H1 (cell line): ENCODE measurements around the gene CSN3. TPM values are rescaled to one million over a fixed set of nuclear protein-coding genes. Genes with fewer than 3 reads are reported as not detected.

Experiments
- CTCF ChIA-PET: fragments of 300-600 bp; sonication (Branson Sonifier 250); formaldehyde crosslinking; loops from one replicate; lab custom pipeline; 2021; ENCODE audit not compliant: partially characterized antibody; lab: Charles Lee
- POLR2A ChIA-PET: fragments of 300-600 bp; sonication (Branson Sonifier 250); formaldehyde crosslinking; loops from one replicate; lab custom pipeline; 2021; ENCODE audit warnings: inconsistent platforms; ENCODE audit not compliant: partially characterized antibody; lab: Charles Lee
- DNase-seq, 2 experiments: peaks; one replicate each; pipeline versions ENCODE4 v3.0.0 to v3.0.0-alpha.2; 2010 to 2022; ENCODE audit warnings: low spot score in 2 of 2, low read depth in 1 of 2, mixed read lengths in 1 of 2
- FAIRE-seq: peaks from 2 replicates; lab custom pipeline; 2011; peaks lifted over from hg19 to GRCh38; lab: Jason Lieb, UNC
- H2AFZ ChIP-seq: 2 replicates; pipeline ENCODE4 v1.8.1; 2012; ENCODE audit warnings: low read length, inconsistent platforms
- H2AK5ac ChIP-seq: 2 replicates; pipeline ENCODE4 v1.6.1; 2013; ENCODE audit warnings: low read depth, low read length
- H2BK120ac ChIP-seq: replicated peaks from 2 replicates; pipeline ENCODE3; 2013; ENCODE audit warnings: low read depth, low read length, inconsistent platforms
- H2BK12ac ChIP-seq: 2 replicates; pipeline ENCODE4 v1.6.1; 2013; ENCODE audit warnings: low read depth, low read length
- H2BK15ac ChIP-seq: 2 replicates; pipeline ENCODE4 v1.6.1; 2013; ENCODE audit warnings: low read length
- H2BK20ac ChIP-seq: 2 replicates; pipeline ENCODE4 v1.6.1; 2013; ENCODE audit warnings: low read length
- H2BK5ac ChIP-seq: 2 replicates; pipeline ENCODE4 v1.6.1; 2013; ENCODE audit warnings: low read depth, low read length
- H3K14ac ChIP-seq: 2 replicates; pipeline ENCODE4 v1.6.1; 2013; ENCODE audit warnings: inconsistent platforms; ENCODE audit not compliant: insufficient read length
- H3K18ac ChIP-seq: 2 replicates; pipeline ENCODE4 v1.6.1; 2013; ENCODE audit warnings: low read length; ENCODE audit errors: extremely low read depth
- H3K23ac ChIP-seq: 2 replicates; pipeline ENCODE4 v1.6.1; 2013; ENCODE audit warnings: inconsistent platforms; ENCODE audit not compliant: insufficient read length
- H3K23me2 ChIP-seq: 2 replicates; pipeline ENCODE4 v1.6.1; 2013; ENCODE audit warnings: low read depth, low read length
- H3K27ac ChIP-seq: 2 replicates; pipeline ENCODE4 v1.6.1; 2011; ENCODE audit warnings: low read depth, low read length, inconsistent platforms
- H3K27me3 ChIP-seq, 4 experiments: replicated peaks in 1 of 4; 1 replicate in 1 of 4; 2 replicates in 3 of 4; pipeline versions ENCODE4 v1.6.1 to v1.8.1; 2011 to 2013; ENCODE audit warnings: low read length in 3 of 4, mild to moderate bottlenecking in 3 of 4, inconsistent platforms in 2 of 4, mixed read lengths in 2 of 4, moderate library complexity in 1 of 4; ENCODE audit not compliant: control insufficient read depth in 3 of 4, insufficient read depth in 3 of 4; ENCODE audit errors: extremely low read depth in 1 of 4
- H3K36me3 ChIP-seq, 4 experiments: 2 replicates each; pipeline versions ENCODE4 v1.6.1 to v1.8.1; 2011 to 2013; ENCODE audit warnings: mild to moderate bottlenecking in 4 of 4, low read length in 3 of 4, moderate library complexity in 2 of 4, control low read depth in 1 of 4, inconsistent platforms in 1 of 4; ENCODE audit not compliant: insufficient read depth in 4 of 4, control insufficient read depth in 2 of 4
- H3K4ac ChIP-seq: replicated peaks from 2 replicates; pipeline ENCODE3; 2013; ENCODE audit warnings: low read length, low read depth, mixed read lengths, inconsistent platforms; ENCODE audit not compliant: insufficient read length
- H3K4me1 ChIP-seq, 4 experiments: replicated peaks in 1 of 4; 1 replicate in 1 of 4; 2 replicates in 3 of 4; pipeline versions ENCODE4 v1.6.1 to v1.8.1; 2011 to 2013; ENCODE audit warnings: low read length in 3 of 4, inconsistent platforms in 2 of 4, mixed read lengths in 1 of 4; ENCODE audit not compliant: insufficient read depth in 4 of 4, control insufficient read depth in 3 of 4
- H3K4me2 ChIP-seq, 2 experiments: 2 replicates each; pipeline versions ENCODE4 v1.6.1 to v1.8.1; 2011 to 2013; ENCODE audit warnings: low read depth in 2 of 2, low read length in 2 of 2, control low read depth in 1 of 2, inconsistent platforms in 1 of 2, mild to moderate bottlenecking in 1 of 2; ENCODE audit not compliant: insufficient read depth in 1 of 2
- H3K4me3 ChIP-seq, 4 experiments: fragments of 200-600, 300-600 bp in 1 of 4; sonication (generic), shearing (Covaris generic), sonication (Bioruptor Twin) in 1 of 4; 2 replicates each; pipeline versions ENCODE4 v1.5.1 to v1.8.1; 2011 to 2016; ENCODE audit warnings: low read length in 4 of 4, low read depth in 3 of 4, control low read depth in 2 of 4, inconsistent platforms in 2 of 4, mild to moderate bottlenecking in 2 of 4, mixed read lengths in 1 of 4, moderate library complexity in 1 of 4; ENCODE audit not compliant: insufficient read depth in 2 of 4; ENCODE audit errors: extremely low read depth in 1 of 4
- H3K56ac ChIP-seq: replicated peaks from 2 replicates; pipeline ENCODE3; 2013; ENCODE audit warnings: low read depth, mild to moderate bottlenecking, mixed read lengths, low read length, inconsistent platforms; ENCODE audit not compliant: insufficient read length
- H3K79me1 ChIP-seq: 2 replicates; pipeline ENCODE4 v1.6.1; 2013; ENCODE audit warnings: low read depth, low read length, control low read depth
- H3K79me2 ChIP-seq, 2 experiments: 2 replicates each; pipeline versions ENCODE4 v1.6.1 to v1.8.1; 2012 to 2013; ENCODE audit warnings: low read length in 2 of 2, mild to moderate bottlenecking in 2 of 2, inconsistent platforms in 1 of 2; ENCODE audit not compliant: insufficient read depth in 2 of 2, control insufficient read depth in 1 of 2
- H3K9ac ChIP-seq, 4 experiments: replicated peaks in 1 of 4; 1 replicate in 1 of 4; 2 replicates in 3 of 4; pipeline versions ENCODE4 v1.6.1 to v1.8.1; 2011 to 2013; ENCODE audit warnings: low read depth in 3 of 4, low read length in 3 of 4, control low read depth in 2 of 4, mild to moderate bottlenecking in 2 of 4, moderate library complexity in 2 of 4, inconsistent platforms in 1 of 4; ENCODE audit errors: extremely low read depth in 1 of 4
- H3K9me3 ChIP-seq, 2 experiments: 2 replicates each; pipeline versions ENCODE4 v1.6.1 to v1.8.1; 2012 to 2013; ENCODE audit warnings: mild to moderate bottlenecking in 2 of 2, moderate library complexity in 2 of 2, control low read depth in 1 of 2, inconsistent platforms in 1 of 2, low read depth in 1 of 2, low read length in 1 of 2, mixed read lengths in 1 of 2; ENCODE audit not compliant: insufficient read depth in 2 of 2
- H4K20me1 ChIP-seq, 2 experiments: replicated peaks in 1 of 2; 2 replicates each; pipeline versions ENCODE3 to v1.8.1; 2011 to 2013; ENCODE audit warnings: inconsistent platforms in 2 of 2, low read length in 2 of 2, mild to moderate bottlenecking in 1 of 2; ENCODE audit not compliant: insufficient read depth in 2 of 2, control insufficient read depth in 1 of 2
- H4K5ac ChIP-seq: 2 replicates; pipeline ENCODE4 v1.6.1; 2013; ENCODE audit warnings: low read length, low read depth, mixed read lengths, inconsistent platforms; ENCODE audit not compliant: insufficient read length
- H4K8ac ChIP-seq: 2 replicates; pipeline ENCODE4 v1.8.0; 2013; ENCODE audit warnings: mild to moderate bottlenecking, moderate library complexity, low read length, inconsistent platforms; ENCODE audit not compliant: insufficient read depth; ENCODE audit errors: extremely low read depth
- H4K91ac ChIP-seq: replicated peaks from 2 replicates; pipeline ENCODE3; 2013; ENCODE audit warnings: low read length, mixed read lengths, inconsistent platforms; ENCODE audit not compliant: insufficient read length
- CBX5 ChIP-seq: fragments of 300-800, 300-1000 bp; sonication (generic); IDR thresholded peaks from 2 replicates; pipeline ENCODE4 v1.7.1; 2016; ENCODE audit warnings: antibody characterized with exemption, low read length, low read depth
- CTBP2 ChIP-seq: IDR thresholded peaks from 2 replicates; pipeline ENCODE4 v1.7.0; 2011; ENCODE audit warnings: borderline replicate concordance, mild to moderate bottlenecking, moderate library complexity, mixed read lengths, low read length; ENCODE audit not compliant: insufficient read depth, insufficient read length
- HDAC2 ChIP-seq, 2 experiments: fragments of 300-600 bp in 1 of 2; sonication (generic) in 1 of 2; IDR thresholded peaks; 2 replicates each; pipeline ENCODE4 v1.6.1; 2011 to 2012; ENCODE audit warnings: low read depth in 2 of 2, low read length in 2 of 2, mild to moderate bottlenecking in 2 of 2, moderate library complexity in 2 of 2, borderline replicate concordance in 1 of 2, inconsistent platforms in 1 of 2
- NRF1 ChIP-seq: IDR thresholded peaks from 2 replicates; pipeline ENCODE4 v1.6.1; 2011; ENCODE audit warnings: mild to moderate bottlenecking, low read depth, low read length, improper control_type of control experiment
- POU5F1 ChIP-seq: IDR thresholded peaks from 2 replicates; pipeline ENCODE4 v1.6.1; 2011; ENCODE audit warnings: low read depth, mild to moderate bottlenecking, low read length, moderate library complexity
- RBBP5 ChIP-seq: IDR thresholded peaks from 2 replicates; pipeline ENCODE4 v1.7.1; 2012; ENCODE audit warnings: low read depth, mild to moderate bottlenecking, inconsistent platforms, low read length, moderate library complexity, borderline replicate concordance
- SIRT6 ChIP-seq: IDR thresholded peaks from one replicate; pipeline ENCODE4 v1.7.1; 2012; ENCODE audit warnings: low read length, inconsistent platforms
- WGBS, 2 experiments: shearing (Covaris generic) in 1 of 2; methylation state at CpG; one replicate each; pipeline versions ENCODE4 v1.1.6 to v1.1.7; 2013 to 2015; ENCODE audit warnings: low lambda C conversion rate in 2 of 2, mixed read lengths in 2 of 2, inconsistent platforms in 1 of 2, low coverage in 1 of 2, missing lambda C conversion rate in 1 of 2; ENCODE audit not compliant: insufficient replicate concordance in 2 of 2, insufficient coverage in 1 of 2, insufficient read length in 1 of 2; ENCODE audit errors: extremely low coverage in 1 of 2, missing lambda C conversion rate in 1 of 2; 5-methylcytosine and 5-hydroxymethylcytosine counted together
- polyA plus RNA-seq, 7 experiments: library from polyadenylated mRNA; depleted of rRNA in 3 of 7; stranded (reverse) in 5 of 7; unstranded in 2 of 7; fragments of >200 nt in 5 of 7; fragments of 200-250 nt in 2 of 7; gene quantifications; 1 replicate in 5 of 7; 2 replicates in 1 of 7; 4 replicates in 1 of 7; pipeline versions ENCODE4 v1.2.1 to v1.2.3, GENCODE V29; 2011 to 2013; ENCODE audit warnings: missing spikeins in 2 of 7, mixed read lengths in 2 of 7
- total RNA-seq: library from RNA; stranded (reverse); fragmentation: NEBNext Ultra II Directional; extraction: Animal tissue kit (Norgen Biotek cat#: 25700); gene quantifications from 2 replicates; pipeline ENCODE4 v1.2.1, GENCODE V29; 2021
- TF ChIP-seq, protein P1 (sequence below): IDR thresholded peaks from 2 replicates; pipeline ENCODE4 v1.6.1; 2011; ENCODE audit warnings: low read depth, mild to moderate bottlenecking, low read length; ENCODE audit not compliant: insufficient read depth

CSN3 gene
- total and polyA plus RNA-seq, 2 of the 8 experiments (the other 6 are each of a cell fraction or from before 2014, with no cell fraction given): not detected

DNA sequence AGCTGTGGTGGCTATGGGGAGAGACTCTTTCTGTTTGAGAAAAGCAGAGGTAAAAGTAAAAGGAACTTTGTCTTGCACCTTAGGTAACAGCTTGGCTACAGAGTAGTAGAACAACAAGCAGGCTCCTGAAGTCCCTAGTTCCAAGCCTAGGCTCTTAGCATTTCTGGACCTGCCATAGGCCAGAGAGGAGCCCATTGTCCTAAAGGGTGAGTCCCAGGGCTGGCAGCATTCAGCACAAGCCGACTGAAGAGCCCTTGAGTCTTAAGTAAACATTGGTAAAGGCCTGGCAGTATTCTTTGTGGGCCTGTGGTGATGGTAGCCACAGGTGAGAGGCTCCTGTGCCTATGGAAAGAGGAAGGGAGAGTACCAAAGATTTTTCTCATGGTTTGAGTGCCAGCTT is 38.2 kb downstream of the CSN3 start:
- ChIA-PET POLR2A (no interaction called here), CTCF (no interaction called here)
- H3K23ac ChIP-seq: no peak overlapping the region
- H2AFZ ChIP-seq: no peak overlapping the region
- no peaks in the 10 kb centered on the region for H3K79me1 ChIP-seq
- no peak overlapping the region; the same call in 1 of the 2 replicates for H4K8ac ChIP-seq
- H3K18ac ChIP-seq: no peak overlapping the region
- H2BK120ac ChIP-seq: no peak overlapping the region
- WGBS, 2 experiments: 29% methylated on average over 1 of the region's 1 CpG; no CpG with 5 or more reads in 1 of the 2 experiments
- no peak overlapping the region for H2BK15ac ChIP-seq
- H3K27ac ChIP-seq: no peak overlapping the region
- no peak overlapping the region for H3K4me2 ChIP-seq
- no peak overlapping the region for H4K91ac ChIP-seq
- H3K4me3 ChIP-seq: no peak overlapping the region
- no peak overlapping the region for H4K5ac ChIP-seq
- H3K56ac ChIP-seq: no peak overlapping the region
- H3K36me3 ChIP-seq: no peaks in the 10 kb centered on the region
- H3K27me3 ChIP-seq: no peaks in the 10 kb centered on the region
- H2BK5ac ChIP-seq: no peak overlapping the region
- H3K79me2 ChIP-seq: no peaks in the 10 kb centered on the region
- no peak for TF ChIP-seq CBX5
- TF ChIP-seq SIRT6: no peak
- TF ChIP-seq CTBP2: no peak
- TF ChIP-seq POU5F1: no peak
- TF ChIP-seq HDAC2 (IDR thresholded peaks at IDR 0.05; ENCODE audit: borderline replicate concordance in 1 of 2, low read depth in 2 of 2, low read length in 2 of 2): no peak
- TF ChIP-seq RBBP5: no peak
- TF ChIP-seq, protein P1, sequence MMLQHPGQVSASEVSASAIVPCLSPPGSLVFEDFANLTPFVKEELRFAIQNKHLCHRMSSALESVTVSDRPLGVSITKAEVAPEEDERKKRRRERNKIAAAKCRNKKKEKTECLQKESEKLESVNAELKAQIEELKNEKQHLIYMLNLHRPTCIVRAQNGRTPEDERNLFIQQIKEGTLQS: no peak
- TF ChIP-seq NRF1: no peak
- no peaks in the 10 kb centered on the region for H4K20me1 ChIP-seq
- H3K23me2 ChIP-seq: no peaks in the 10 kb centered on the region
- H3K4me1 ChIP-seq: no peaks in the 10 kb centered on the region
- no peak overlapping the region for H3K4ac ChIP-seq
- FAIRE-seq (no peak), DNase-seq (no peak)
- H3K14ac ChIP-seq: no peak overlapping the region
- no peak overlapping the region for H2AK5ac ChIP-seq
- H2BK12ac ChIP-seq: no peak overlapping the region
- H2BK20ac ChIP-seq: no peak overlapping the region
- no peaks in the 10 kb centered on the region for H3K9me3 ChIP-seq
- no peak overlapping the region for H3K9ac ChIP-seq
